Activated CD8-positive, alpha-beta T cell treated with anti-CD3 and anti-CD28 coated beads for 36 hours (primary cell): ENCODE results near the gene AUTS2. TPM values are rescaled to one million over a fixed set of nuclear protein-coding genes. Genes with fewer than 3 reads are reported as not detected.

ENCODE experiments used
- ATAC-seq: fragments of 200-7000 bp; cut with Tn5 transposase; one replicate; pipeline ENCODE4 v1.10.0; 2021; ENCODE audit warnings: mild to moderate bottlenecking, moderate library complexity
- CTCF ChIA-PET: fragments of 350-600 bp; sonication (Branson Sonifier 250); formaldehyde crosslinking; loops from one replicate; lab custom pipeline; 2021; ENCODE audit warnings: antibody characterized with exemption; lab: Charles Lee
- POLR2A ChIA-PET: fragments of 350-600 bp; sonication (Branson Sonifier 250); formaldehyde crosslinking; loops from one replicate; lab custom pipeline; 2021; ENCODE audit warnings: antibody characterized with exemption; lab: Charles Lee
- DNase-seq: peaks from one replicate; pipeline ENCODE4 v3.0.0-alpha.2; 2020
- H3K27ac Mint-ChIP-seq: one replicate; pipeline ENCODE4 v1.8.0; 2021; ENCODE audit warnings: mild to moderate bottlenecking, mixed read lengths
- H3K27me3 Mint-ChIP-seq: one replicate; pipeline ENCODE4 v1.8.0; 2021; ENCODE audit warnings: mixed read lengths
- H3K36me3 Mint-ChIP-seq: one replicate; pipeline ENCODE4 v1.8.0; 2021; ENCODE audit warnings: low read depth, mixed read lengths
- H3K4me1 Mint-ChIP-seq: one replicate; pipeline ENCODE4 v1.8.0; 2021; ENCODE audit warnings: low read depth, mixed read lengths
- H3K4me3 Mint-ChIP-seq: one replicate; pipeline ENCODE4 v1.8.0; 2021; ENCODE audit warnings: mild to moderate bottlenecking, moderate library complexity, mixed read lengths
- H3K9me3 Mint-ChIP-seq: one replicate; pipeline ENCODE4 v1.8.0; 2021; ENCODE audit warnings: mixed read lengths
- intact Hi-C: fragments of 100-400 bp; cut with micrococcal nuclease; formaldehyde crosslinking; loops from one replicate; pipeline ENCODE4 v1.10.0; 2022
- total RNA-seq, 2 experiments: library from RNA; stranded (reverse); gene quantifications; one replicate each; pipeline ENCODE4 v1.2.3, GENCODE V29; 2021
- TF ChIP-seq, protein P1 (sequence below): fragments of 200-600 bp; IDR thresholded peaks from one replicate; pipeline ENCODE4 v1.8.0; 2022; ENCODE audit warnings: antibody characterized with exemption, mild to moderate bottlenecking

Gene AUTS2
- total RNA-seq, 2 experiments from 2014 or later: 3.1 to 3.3 TPM

GRCh38 chr7:70241536-70242175, 643.4 kb downstream of the AUTS2 start:
- no peaks in the 10 kb centered on the region for H3K27me3 Mint-ChIP-seq
- TF ChIP-seq, protein P1, sequence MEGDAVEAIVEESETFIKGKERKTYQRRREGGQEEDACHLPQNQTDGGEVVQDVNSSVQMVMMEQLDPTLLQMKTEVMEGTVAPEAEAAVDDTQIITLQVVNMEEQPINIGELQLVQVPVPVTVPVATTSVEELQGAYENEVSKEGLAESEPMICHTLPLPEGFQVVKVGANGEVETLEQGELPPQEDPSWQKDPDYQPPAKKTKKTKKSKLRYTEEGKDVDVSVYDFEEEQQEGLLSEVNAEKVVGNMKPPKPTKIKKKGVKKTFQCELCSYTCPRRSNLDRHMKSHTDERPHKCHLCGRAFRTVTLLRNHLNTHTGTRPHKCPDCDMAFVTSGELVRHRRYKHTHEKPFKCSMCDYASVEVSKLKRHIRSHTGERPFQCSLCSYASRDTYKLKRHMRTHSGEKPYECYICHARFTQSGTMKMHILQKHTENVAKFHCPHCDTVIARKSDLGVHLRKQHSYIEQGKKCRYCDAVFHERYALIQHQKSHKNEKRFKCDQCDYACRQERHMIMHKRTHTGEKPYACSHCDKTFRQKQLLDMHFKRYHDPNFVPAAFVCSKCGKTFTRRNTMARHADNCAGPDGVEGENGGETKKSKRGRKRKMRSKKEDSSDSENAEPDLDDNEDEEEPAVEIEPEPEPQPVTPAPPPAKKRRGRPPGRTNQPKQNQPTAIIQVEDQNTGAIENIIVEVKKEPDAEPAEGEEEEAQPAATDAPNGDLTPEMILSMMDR: no peak
- DNase-seq: no peak
- H3K27ac Mint-ChIP-seq: no peak overlapping the region
- H3K4me3 Mint-ChIP-seq: no peak overlapping the region
- CTCF ChIA-PET: no interaction called here
- H3K36me3 Mint-ChIP-seq: no peaks in the 10 kb centered on the region
- intact Hi-C loops: no loop called here
- POLR2A ChIA-PET: no interaction called here
- H3K9me3 Mint-ChIP-seq: no peaks in the 10 kb centered on the region
- H3K4me1 Mint-ChIP-seq: no peaks in the 10 kb centered on the region
- ATAC-seq: no peak

- Mint-ChIP-seq H3K9me3 (no peaks in the 10 kb centered on the region), H3K27me3 (no peaks in the 10 kb centered on the region), H3K4me1 (no peaks in the 10 kb centered on the region), H3K4me3 (no peak overlapping the region), H3K36me3 (no peaks in the 10 kb centered on the region), H3K27ac (no peak overlapping the region)
- POLR2A ChIA-PET: no interaction called here
- DNase-seq (no peak), ATAC-seq (no peak)
- TF ChIP-seq, protein P1: no peak
- intact Hi-C loops: no loop called here
- CTCF ChIA-PET: no interaction called here
Measured at GRCh38 chr7:70242826-70243225, 644.6 kb downstream of the AUTS2 start.

DNA sequence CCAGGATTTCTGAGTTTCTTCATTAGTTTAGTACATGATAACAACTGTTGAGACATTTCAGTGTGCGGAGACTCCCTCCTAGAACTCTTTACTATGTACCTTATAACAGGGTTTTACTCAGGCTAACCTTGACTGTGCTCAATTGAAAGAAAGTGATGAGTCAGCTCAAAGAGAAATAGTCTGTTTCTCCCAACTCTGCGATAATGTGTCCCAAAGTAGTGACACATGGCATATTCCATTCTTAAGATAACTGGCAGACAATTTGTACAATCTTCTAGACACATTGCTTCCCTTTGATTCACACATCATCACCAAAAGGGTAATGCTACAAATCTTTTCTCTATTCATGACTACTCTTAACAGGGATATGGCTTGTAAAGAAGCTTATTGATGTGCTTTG, 645.2 kb downstream of the AUTS2 start:
- H3K27ac Mint-ChIP-seq: no peak overlapping the region
- ATAC-seq (no peak), DNase-seq (no peak)
- intact Hi-C loops: no loop called here
- POLR2A ChIA-PET: no interaction called here
- TF ChIP-seq, protein P1: no peak
- no peaks in the 10 kb centered on the region for H3K4me1 Mint-ChIP-seq
- CTCF ChIA-PET: no interaction called here
- no peaks in the 10 kb centered on the region for H3K27me3 Mint-ChIP-seq
- H3K36me3 Mint-ChIP-seq: no peaks in the 10 kb centered on the region
- no peaks in the 10 kb centered on the region for H3K9me3 Mint-ChIP-seq
- H3K4me3 Mint-ChIP-seq: no peak overlapping the region

DNA sequence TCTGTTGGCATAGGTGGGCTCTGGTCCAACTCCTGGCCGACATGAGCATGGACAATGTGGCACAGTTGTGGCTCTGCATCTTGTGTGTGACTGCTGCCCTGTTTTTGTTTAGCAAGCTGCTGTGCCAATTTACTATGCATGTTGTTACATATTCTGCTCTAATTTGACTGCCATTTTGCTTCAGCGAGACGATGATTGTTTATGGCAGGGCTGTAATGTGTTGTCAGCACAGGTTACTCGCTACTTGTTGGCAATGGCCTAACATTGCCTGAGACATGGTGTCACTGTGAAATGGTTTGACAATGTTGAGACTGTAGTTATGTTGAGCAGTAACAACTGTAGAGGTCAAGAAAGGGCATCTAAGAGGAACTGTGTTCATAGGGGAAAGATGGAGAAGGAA, 659.6 kb downstream of the AUTS2 start:
- ChIA-PET POLR2A (no interaction called here), CTCF (no interaction called here)
- no peaks in the 10 kb centered on the region for H3K4me1 Mint-ChIP-seq
- TF ChIP-seq, protein P1: no peak
- H3K27me3 Mint-ChIP-seq: no peaks in the 10 kb centered on the region
- H3K27ac Mint-ChIP-seq: no peak overlapping the region
- no peaks in the 10 kb centered on the region for H3K9me3 Mint-ChIP-seq
- no peak overlapping the region for H3K4me3 Mint-ChIP-seq
- ATAC-seq: no peak
- intact Hi-C loops: no loop called here
- DNase-seq: no peak
- H3K36me3 Mint-ChIP-seq: no peaks in the 10 kb centered on the region

- no peak overlapping the region for H3K4me3 Mint-ChIP-seq
- no peak for ATAC-seq
- H3K27me3 Mint-ChIP-seq: no peaks in the 10 kb centered on the region
- H3K9me3 Mint-ChIP-seq: no peaks in the 10 kb centered on the region
- no peak overlapping the region for H3K27ac Mint-ChIP-seq
- TF ChIP-seq, protein P1: no peak
- ChIA-PET POLR2A (no interaction called here), CTCF (no interaction called here)
- intact Hi-C loops: no loop called here
- no peaks in the 10 kb centered on the region for H3K4me1 Mint-ChIP-seq
- H3K36me3 Mint-ChIP-seq: no peaks in the 10 kb centered on the region
- no peak for DNase-seq
Measured at GRCh38 chr7:70259502-70259901, 661.2 kb downstream of the AUTS2 start.
